H1 (cell line): ENCODE results near the gene LRBA. TPM values are rescaled to one million over a fixed set of nuclear protein-coding genes. Genes with fewer than 3 reads are reported as not detected.
A peak's percentile ranks its signal among the peaks of the same experiment; 100 is the strongest.

ENCODE experiments used
- CTCF ChIA-PET: fragments of 300-600 bp; sonication (Branson Sonifier 250); formaldehyde crosslinking; loops from one replicate; lab custom pipeline; 2021; ENCODE audit not compliant: partially characterized antibody; lab: Charles Lee
- POLR2A ChIA-PET: fragments of 300-600 bp; sonication (Branson Sonifier 250); formaldehyde crosslinking; loops from one replicate; lab custom pipeline; 2021; ENCODE audit warnings: inconsistent platforms; ENCODE audit not compliant: partially characterized antibody; lab: Charles Lee
- DNase-seq, 2 experiments: peaks; one replicate each; pipeline versions ENCODE4 v3.0.0 to v3.0.0-alpha.2; 2010 to 2022; ENCODE audit warnings: low spot score in 2 of 2, low read depth in 1 of 2, mixed read lengths in 1 of 2
- FAIRE-seq: peaks from 2 replicates; lab custom pipeline; 2011; peaks lifted over from hg19 to GRCh38; lab: Jason Lieb, UNC
- H2AFZ ChIP-seq: 2 replicates; pipeline ENCODE4 v1.8.1; 2012; ENCODE audit warnings: low read length, inconsistent platforms
- H2AK5ac ChIP-seq: 2 replicates; pipeline ENCODE4 v1.6.1; 2013; ENCODE audit warnings: low read depth, low read length
- H2BK120ac ChIP-seq: replicated peaks from 2 replicates; pipeline ENCODE3; 2013; ENCODE audit warnings: low read depth, low read length, inconsistent platforms
- H2BK12ac ChIP-seq: 2 replicates; pipeline ENCODE4 v1.6.1; 2013; ENCODE audit warnings: low read depth, low read length
- H2BK15ac ChIP-seq: 2 replicates; pipeline ENCODE4 v1.6.1; 2013; ENCODE audit warnings: low read length
- H2BK20ac ChIP-seq: 2 replicates; pipeline ENCODE4 v1.6.1; 2013; ENCODE audit warnings: low read length
- H2BK5ac ChIP-seq: 2 replicates; pipeline ENCODE4 v1.6.1; 2013; ENCODE audit warnings: low read depth, low read length
- H3K14ac ChIP-seq: 2 replicates; pipeline ENCODE4 v1.6.1; 2013; ENCODE audit warnings: inconsistent platforms; ENCODE audit not compliant: insufficient read length
- H3K18ac ChIP-seq: 2 replicates; pipeline ENCODE4 v1.6.1; 2013; ENCODE audit warnings: low read length; ENCODE audit errors: extremely low read depth
- H3K23ac ChIP-seq: 2 replicates; pipeline ENCODE4 v1.6.1; 2013; ENCODE audit warnings: inconsistent platforms; ENCODE audit not compliant: insufficient read length
- H3K23me2 ChIP-seq: 2 replicates; pipeline ENCODE4 v1.6.1; 2013; ENCODE audit warnings: low read depth, low read length
- H3K27ac ChIP-seq: 2 replicates; pipeline ENCODE4 v1.6.1; 2011; ENCODE audit warnings: low read depth, low read length, inconsistent platforms
- H3K27me3 ChIP-seq, 4 experiments: replicated peaks in 1 of 4; 1 replicate in 1 of 4; 2 replicates in 3 of 4; pipeline versions ENCODE4 v1.6.1 to v1.8.1; 2011 to 2013; ENCODE audit warnings: low read length in 3 of 4, mild to moderate bottlenecking in 3 of 4, inconsistent platforms in 2 of 4, mixed read lengths in 2 of 4, moderate library complexity in 1 of 4; ENCODE audit not compliant: control insufficient read depth in 3 of 4, insufficient read depth in 3 of 4; ENCODE audit errors: extremely low read depth in 1 of 4
- H3K36me3 ChIP-seq, 4 experiments: 2 replicates each; pipeline versions ENCODE4 v1.6.1 to v1.8.1; 2011 to 2013; ENCODE audit warnings: mild to moderate bottlenecking in 4 of 4, low read length in 3 of 4, moderate library complexity in 2 of 4, control low read depth in 1 of 4, inconsistent platforms in 1 of 4; ENCODE audit not compliant: insufficient read depth in 4 of 4, control insufficient read depth in 2 of 4
- H3K4ac ChIP-seq: replicated peaks from 2 replicates; pipeline ENCODE3; 2013; ENCODE audit warnings: low read length, low read depth, mixed read lengths, inconsistent platforms; ENCODE audit not compliant: insufficient read length
- H3K4me1 ChIP-seq, 4 experiments: replicated peaks in 1 of 4; 1 replicate in 1 of 4; 2 replicates in 3 of 4; pipeline versions ENCODE4 v1.6.1 to v1.8.1; 2011 to 2013; ENCODE audit warnings: low read length in 3 of 4, inconsistent platforms in 2 of 4, mixed read lengths in 1 of 4; ENCODE audit not compliant: insufficient read depth in 4 of 4, control insufficient read depth in 3 of 4
- H3K4me2 ChIP-seq, 2 experiments: 2 replicates each; pipeline versions ENCODE4 v1.6.1 to v1.8.1; 2011 to 2013; ENCODE audit warnings: low read depth in 2 of 2, low read length in 2 of 2, control low read depth in 1 of 2, inconsistent platforms in 1 of 2, mild to moderate bottlenecking in 1 of 2; ENCODE audit not compliant: insufficient read depth in 1 of 2
- H3K4me3 ChIP-seq, 4 experiments: fragments of 200-600, 300-600 bp in 1 of 4; sonication (generic), shearing (Covaris generic), sonication (Bioruptor Twin) in 1 of 4; 2 replicates each; pipeline versions ENCODE4 v1.5.1 to v1.8.1; 2011 to 2016; ENCODE audit warnings: low read length in 4 of 4, low read depth in 3 of 4, control low read depth in 2 of 4, inconsistent platforms in 2 of 4, mild to moderate bottlenecking in 2 of 4, mixed read lengths in 1 of 4, moderate library complexity in 1 of 4; ENCODE audit not compliant: insufficient read depth in 2 of 4; ENCODE audit errors: extremely low read depth in 1 of 4
- H3K56ac ChIP-seq: replicated peaks from 2 replicates; pipeline ENCODE3; 2013; ENCODE audit warnings: low read depth, mild to moderate bottlenecking, mixed read lengths, low read length, inconsistent platforms; ENCODE audit not compliant: insufficient read length
- H3K79me1 ChIP-seq: 2 replicates; pipeline ENCODE4 v1.6.1; 2013; ENCODE audit warnings: low read depth, low read length, control low read depth
- H3K79me2 ChIP-seq, 2 experiments: 2 replicates each; pipeline versions ENCODE4 v1.6.1 to v1.8.1; 2012 to 2013; ENCODE audit warnings: low read length in 2 of 2, mild to moderate bottlenecking in 2 of 2, inconsistent platforms in 1 of 2; ENCODE audit not compliant: insufficient read depth in 2 of 2, control insufficient read depth in 1 of 2
- H3K9ac ChIP-seq, 4 experiments: replicated peaks in 1 of 4; 1 replicate in 1 of 4; 2 replicates in 3 of 4; pipeline versions ENCODE4 v1.6.1 to v1.8.1; 2011 to 2013; ENCODE audit warnings: low read depth in 3 of 4, low read length in 3 of 4, control low read depth in 2 of 4, mild to moderate bottlenecking in 2 of 4, moderate library complexity in 2 of 4, inconsistent platforms in 1 of 4; ENCODE audit errors: extremely low read depth in 1 of 4
- H3K9me3 ChIP-seq, 2 experiments: 2 replicates each; pipeline versions ENCODE4 v1.6.1 to v1.8.1; 2012 to 2013; ENCODE audit warnings: mild to moderate bottlenecking in 2 of 2, moderate library complexity in 2 of 2, control low read depth in 1 of 2, inconsistent platforms in 1 of 2, low read depth in 1 of 2, low read length in 1 of 2, mixed read lengths in 1 of 2; ENCODE audit not compliant: insufficient read depth in 2 of 2
- H4K20me1 ChIP-seq, 2 experiments: replicated peaks in 1 of 2; 2 replicates each; pipeline versions ENCODE3 to v1.8.1; 2011 to 2013; ENCODE audit warnings: inconsistent platforms in 2 of 2, low read length in 2 of 2, mild to moderate bottlenecking in 1 of 2; ENCODE audit not compliant: insufficient read depth in 2 of 2, control insufficient read depth in 1 of 2
- H4K5ac ChIP-seq: 2 replicates; pipeline ENCODE4 v1.6.1; 2013; ENCODE audit warnings: low read length, low read depth, mixed read lengths, inconsistent platforms; ENCODE audit not compliant: insufficient read length
- H4K8ac ChIP-seq: 2 replicates; pipeline ENCODE4 v1.8.0; 2013; ENCODE audit warnings: mild to moderate bottlenecking, moderate library complexity, low read length, inconsistent platforms; ENCODE audit not compliant: insufficient read depth; ENCODE audit errors: extremely low read depth
- H4K91ac ChIP-seq: replicated peaks from 2 replicates; pipeline ENCODE3; 2013; ENCODE audit warnings: low read length, mixed read lengths, inconsistent platforms; ENCODE audit not compliant: insufficient read length
- EGR1 ChIP-seq: IDR thresholded peaks from 2 replicates; pipeline ENCODE4 v1.6.1; 2011; ENCODE audit warnings: low read depth, low read length, borderline replicate concordance
- SP1 ChIP-seq: IDR thresholded peaks from 2 replicates; pipeline ENCODE4 v1.6.1; 2011; ENCODE audit warnings: low read depth, low read length
- WGBS, 2 experiments: shearing (Covaris generic) in 1 of 2; methylation state at CpG; one replicate each; pipeline versions ENCODE4 v1.1.6 to v1.1.7; 2013 to 2015; ENCODE audit warnings: low lambda C conversion rate in 2 of 2, mixed read lengths in 2 of 2, inconsistent platforms in 1 of 2, low coverage in 1 of 2, missing lambda C conversion rate in 1 of 2; ENCODE audit not compliant: insufficient replicate concordance in 2 of 2, insufficient coverage in 1 of 2, insufficient read length in 1 of 2; ENCODE audit errors: extremely low coverage in 1 of 2, missing lambda C conversion rate in 1 of 2; 5-methylcytosine and 5-hydroxymethylcytosine counted together
- polyA plus RNA-seq, 7 experiments: library from polyadenylated mRNA; depleted of rRNA in 3 of 7; stranded (reverse) in 5 of 7; unstranded in 2 of 7; fragments of >200 nt in 5 of 7; fragments of 200-250 nt in 2 of 7; gene quantifications; 1 replicate in 5 of 7; 2 replicates in 1 of 7; 4 replicates in 1 of 7; pipeline versions ENCODE4 v1.2.1 to v1.2.3, GENCODE V29; 2011 to 2013; ENCODE audit warnings: missing spikeins in 2 of 7, mixed read lengths in 2 of 7
- total RNA-seq: library from RNA; stranded (reverse); fragmentation: NEBNext Ultra II Directional; extraction: Animal tissue kit (Norgen Biotek cat#: 25700); gene quantifications from 2 replicates; pipeline ENCODE4 v1.2.1, GENCODE V29; 2021

LRBA gene
- total and polyA plus RNA-seq, 2 of the 8 experiments (the other 6 are each of a cell fraction or from before 2014, with no cell fraction given), result 54.6 to 83.2 TPM

DNA sequence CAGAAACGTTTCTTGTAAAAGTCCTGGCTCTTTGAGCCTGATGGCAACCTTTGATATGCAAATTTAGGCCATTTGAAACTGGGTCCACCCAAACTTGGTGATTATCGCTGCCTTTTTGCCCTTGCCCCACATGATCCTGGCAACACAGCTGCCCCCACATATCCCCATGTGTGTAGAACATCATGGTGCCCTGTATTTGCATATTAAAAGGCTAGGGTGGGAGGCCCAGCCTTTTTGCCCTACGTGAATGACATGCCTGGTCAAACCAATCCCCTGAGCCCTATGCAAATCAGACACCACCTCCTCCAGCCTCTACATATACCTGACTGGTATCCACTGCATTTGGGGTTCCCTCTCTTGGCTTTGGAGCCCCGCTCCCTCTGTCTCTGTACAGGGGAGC is 230.8 kb downstream of the LRBA start:
- H3K23ac ChIP-seq, result no peak overlapping the region
- no peak overlapping the region for H2BK5ac ChIP-seq
- H3K4me3 ChIP-seq, result no peak overlapping the region; a peak in 1 of 8 replicates
- H2BK15ac ChIP-seq, result no peak overlapping the region
- H3K23me2 ChIP-seq, result no peaks in the 10 kb centered on the region
- H3K14ac ChIP-seq, result no peak overlapping the region
- H2AK5ac ChIP-seq, result no peak overlapping the region
- H4K91ac ChIP-seq, result no peak overlapping the region
- peak; percentile 79 for FAIRE-seq
- H4K8ac ChIP-seq, result no peak overlapping the region
- peak; percentile 17 to 49 for DNase-seq
- ChIA-PET CTCF (interaction anchor here (0.7 kb wide), 1 partner anchor 272 kb away, joined by 3 read pairs; no protein-coding TSS in a partner anchor), POLR2A (no interaction called here)
- no peak overlapping the region for H3K27ac ChIP-seq
- no peak overlapping the region for H3K9ac ChIP-seq
- no peak overlapping the region for H3K56ac ChIP-seq
- no peak overlapping the region for H2BK20ac ChIP-seq
- peaks cover 0 to 8% (median 0%) of the 10 kb centered on the region in 4 experiments; a peak in 2 of 7 replicates for H3K4me1 ChIP-seq
- no peaks in the 10 kb centered on the region for H3K36me3 ChIP-seq
- no peak overlapping the region for H3K18ac ChIP-seq
- H2BK120ac ChIP-seq, result no peak overlapping the region
- H2AFZ ChIP-seq, result no peak overlapping the region
- no peak overlapping the region for H3K4ac ChIP-seq
- 35% methylated on average over 4 of the region's 4 CpGs; no CpG with 5 or more reads in 1 of the 2 experiments for WGBS, 2 experiments
- TF ChIP-seq EGR1, result no peak
- TF ChIP-seq SP1, result 0 out of 2 replicates have a peak, but pooled peaks have one; percentile 9
- no peaks in the 10 kb centered on the region for H3K27me3 ChIP-seq
- no peak overlapping the region for H4K5ac ChIP-seq
- no peak overlapping the region for H2BK12ac ChIP-seq
- no peaks in the 10 kb centered on the region for H3K79me1 ChIP-seq
- peak overlapping the region; percentile 29 to 39; a peak in 2 of 4 replicates for H3K4me2 ChIP-seq
- H3K9me3 ChIP-seq, result no peaks in the 10 kb centered on the region
- no peaks in the 10 kb centered on the region for H3K79me2 ChIP-seq
- H4K20me1 ChIP-seq, result no peaks in the 10 kb centered on the region
